CD4-positive, alpha-beta T cell treated with Interleukin-10 for 1 hour (primary cell): ENCODE data around the gene MIGA1.
"Not testable (repeated sequence)": the region's sequence is repeated elsewhere in the genome, so short reads cannot be mapped to it uniquely, and the experiment has no call there.

Experiments
- DNase-seq: peaks from one replicate; pipeline ENCODE4 v3.0.0-alpha.2; 2020

The MIGA1 gene

GRCh38 chr1:77803371-77803770 is 23.9 kb downstream of the MIGA1 start:
- DNase-seq, result no peak

- not testable (repeated sequence) for DNase-seq
These were observed 30.5 kb downstream of the MIGA1 start for GRCh38 chr1:77809787-77810462.

GRCh38 chr1:77811589-77811988 is 32.1 kb downstream of the MIGA1 start:
- not testable (repeated sequence) for DNase-seq

GRCh38 chr1:77817368-77818209 is 38.1 kb downstream of the MIGA1 start:
- DNase-seq, result no peak

GRCh38 chr1:77820121-77820520 is 40.7 kb downstream of the MIGA1 start:
- DNase-seq, result no peak

GRCh38 chr1:77824079-77824478 is 44.6 kb downstream of the MIGA1 start:
- no peak for DNase-seq

- DNase-seq, result no peak
These were observed 45.2 kb downstream of the MIGA1 start for GRCh38 chr1:77824694-77825093.

GRCh38 chr1:77825131-77825709 is 45.8 kb downstream of the MIGA1 start:
- DNase-seq, result peak; percentile 13

GRCh38 chr1:77826851-77827250 is 47.4 kb downstream of the MIGA1 start:
- DNase-seq, result not testable (repeated sequence)

GRCh38 chr1:77828098-77828497 is 48.6 kb downstream of the MIGA1 start:
- no peak for DNase-seq

- no peak for DNase-seq
These were observed 50.4 kb downstream of the MIGA1 start for GRCh38 chr1:77829851-77830250.

GRCh38 chr1:77830946-77831345 is 51.5 kb downstream of the MIGA1 start:
- DNase-seq, result no peak

GRCh38 chr1:77831566-77831965 is 52.1 kb downstream of the MIGA1 start:
- DNase-seq, result no peak

GRCh38 chr1:77831976-77832711 is 52.7 kb downstream of the MIGA1 start:
- no peak for DNase-seq

GRCh38 chr1:77832901-77833300 is 53.5 kb downstream of the MIGA1 start:
- DNase-seq, result no peak

- no peak for DNase-seq
These were observed 54.2 kb downstream of the MIGA1 start for GRCh38 chr1:77833521-77834100.

GRCh38 chr1:77834771-77835334 is 55.4 kb downstream of the MIGA1 start:
- DNase-seq, result no peak

- no peak for DNase-seq
These were observed 62.1 kb downstream of the MIGA1 start for GRCh38 chr1:77841574-77841973.

- DNase-seq, result no peak
These were observed 66.5 kb downstream of the MIGA1 start for GRCh38 chr1:77845951-77846350.

- DNase-seq, result no peak
These were observed 67.5 kb downstream of the MIGA1 start for GRCh38 chr1:77846966-77847365.

- DNase-seq, result no peak
These were observed 68.2 kb downstream of the MIGA1 start for GRCh38 chr1:77847621-77848080.

GRCh38 chr1:77850082-77850481 is 70.6 kb downstream of the MIGA1 start:
- no peak for DNase-seq
